ENCODE results near the gene TXLNG.

The TXLNG gene

DNA sequence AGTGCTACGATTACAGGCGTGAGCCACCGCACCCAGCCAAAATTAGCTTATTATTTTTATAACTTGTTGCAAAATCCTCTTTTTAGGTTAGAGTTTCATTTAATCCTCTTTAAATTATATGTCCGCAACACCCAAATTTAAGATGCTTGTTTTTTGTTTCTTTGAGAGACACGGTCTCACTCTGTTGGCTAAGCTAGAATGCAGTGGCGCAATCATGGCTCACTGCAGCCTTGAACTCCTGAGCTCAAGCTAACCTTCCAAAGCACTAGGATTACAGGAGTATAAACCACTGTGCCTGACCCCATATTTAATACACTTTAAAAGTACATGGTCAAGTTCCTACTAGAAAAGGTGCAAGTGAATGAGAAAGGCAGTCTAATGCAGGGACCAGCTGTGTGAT lies 81.7 kb downstream of the TXLNG start:
- no peak for DNase-seq
- no peak overlapping the region for H3K4me3 ChIP-seq (ENCODE audit: low read depth, low read length)
- no peaks in the 10 kb centered on the region for H3K36me3 ChIP-seq (replicated peaks)
- in situ Hi-C loops (cut with HindIII; ENCODE audit: low pct_ligation_motif_present, low sequenced_read_pairs) = no loop called here
- TF ChIP-seq, protein P1, sequence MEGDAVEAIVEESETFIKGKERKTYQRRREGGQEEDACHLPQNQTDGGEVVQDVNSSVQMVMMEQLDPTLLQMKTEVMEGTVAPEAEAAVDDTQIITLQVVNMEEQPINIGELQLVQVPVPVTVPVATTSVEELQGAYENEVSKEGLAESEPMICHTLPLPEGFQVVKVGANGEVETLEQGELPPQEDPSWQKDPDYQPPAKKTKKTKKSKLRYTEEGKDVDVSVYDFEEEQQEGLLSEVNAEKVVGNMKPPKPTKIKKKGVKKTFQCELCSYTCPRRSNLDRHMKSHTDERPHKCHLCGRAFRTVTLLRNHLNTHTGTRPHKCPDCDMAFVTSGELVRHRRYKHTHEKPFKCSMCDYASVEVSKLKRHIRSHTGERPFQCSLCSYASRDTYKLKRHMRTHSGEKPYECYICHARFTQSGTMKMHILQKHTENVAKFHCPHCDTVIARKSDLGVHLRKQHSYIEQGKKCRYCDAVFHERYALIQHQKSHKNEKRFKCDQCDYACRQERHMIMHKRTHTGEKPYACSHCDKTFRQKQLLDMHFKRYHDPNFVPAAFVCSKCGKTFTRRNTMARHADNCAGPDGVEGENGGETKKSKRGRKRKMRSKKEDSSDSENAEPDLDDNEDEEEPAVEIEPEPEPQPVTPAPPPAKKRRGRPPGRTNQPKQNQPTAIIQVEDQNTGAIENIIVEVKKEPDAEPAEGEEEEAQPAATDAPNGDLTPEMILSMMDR (IDR thresholded peaks at IDR 0.05; ENCODE audit: low read depth, low read length, missing control alignments) = no peak
- H3K27me3 ChIP-seq (replicated peaks) = no peaks in the 10 kb centered on the region
- H3K27ac ChIP-seq = no peak overlapping the region

- DNase-seq = no peak
- TF ChIP-seq, protein P1 (IDR thresholded peaks at IDR 0.05; ENCODE audit: low read depth, low read length, missing control alignments) = no peak
- no peaks in the 10 kb centered on the region for H3K27me3 ChIP-seq (replicated peaks)
- in situ Hi-C loops (cut with HindIII; ENCODE audit: low pct_ligation_motif_present, low sequenced_read_pairs) = no loop called here
- no peak overlapping the region for H3K27ac ChIP-seq
- peak overlapping the region; percentile 79 for H3K4me3 ChIP-seq (ENCODE audit: low read depth, low read length)
- H3K36me3 ChIP-seq (replicated peaks) = no peaks in the 10 kb centered on the region
Observed at GRCh38 chrX:16868920-16869319, 82.7 kb downstream of the TXLNG start.

DNA sequence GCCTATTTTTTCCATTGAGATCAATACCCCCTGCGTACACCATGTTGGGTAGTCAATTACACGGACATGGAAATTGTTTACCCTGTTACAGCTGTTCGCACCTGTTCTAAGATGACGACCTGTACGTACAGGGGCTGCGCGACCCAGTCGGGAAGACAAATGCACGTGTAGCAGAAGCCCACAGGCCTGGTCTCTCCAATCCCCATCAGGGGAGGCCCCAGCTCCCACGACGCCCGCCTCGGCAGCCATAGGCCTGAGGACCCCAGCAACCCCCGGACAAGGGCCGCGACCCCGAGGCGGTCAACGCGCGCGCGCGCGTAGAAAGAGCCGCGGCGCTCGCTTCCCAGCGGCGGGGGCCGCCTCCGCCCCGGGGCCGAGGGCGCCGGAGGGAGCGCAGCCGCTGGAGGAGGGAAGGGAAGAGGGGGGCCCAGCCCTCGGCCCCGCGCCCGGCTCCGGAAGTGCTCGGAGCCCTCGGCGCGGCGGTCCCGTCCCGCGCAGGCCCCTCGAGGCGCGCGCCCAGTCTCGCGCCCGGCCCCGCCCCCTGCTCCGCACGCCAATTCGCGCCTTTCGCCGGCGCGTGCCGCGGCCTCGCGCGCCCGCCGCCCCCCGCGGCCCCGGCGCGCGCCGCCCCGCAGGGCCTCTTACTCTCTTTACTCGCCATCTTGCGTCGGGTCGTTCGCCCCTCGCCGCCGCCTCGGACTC lies 83.3 kb downstream of the TXLNG start:
- in situ Hi-C loops (cut with HindIII; ENCODE audit: low pct_ligation_motif_present, low sequenced_read_pairs) = no loop called here
- DNase-seq = no peak
- Histone ChIP-seq H3K27me3 (replicated peaks) (peaks cover 3% of the 10 kb centered on the region), H3K36me3 (replicated peaks) (no peaks in the 10 kb centered on the region), H3K4me3 (ENCODE audit: low read depth, low read length) (peak overlapping the region; percentile 79), H3K27ac (peak overlapping the region; percentile 97)
- TF ChIP-seq, protein P1 (IDR thresholded peaks at IDR 0.05; ENCODE audit: low read depth, low read length, missing control alignments) = no peak

DNA sequence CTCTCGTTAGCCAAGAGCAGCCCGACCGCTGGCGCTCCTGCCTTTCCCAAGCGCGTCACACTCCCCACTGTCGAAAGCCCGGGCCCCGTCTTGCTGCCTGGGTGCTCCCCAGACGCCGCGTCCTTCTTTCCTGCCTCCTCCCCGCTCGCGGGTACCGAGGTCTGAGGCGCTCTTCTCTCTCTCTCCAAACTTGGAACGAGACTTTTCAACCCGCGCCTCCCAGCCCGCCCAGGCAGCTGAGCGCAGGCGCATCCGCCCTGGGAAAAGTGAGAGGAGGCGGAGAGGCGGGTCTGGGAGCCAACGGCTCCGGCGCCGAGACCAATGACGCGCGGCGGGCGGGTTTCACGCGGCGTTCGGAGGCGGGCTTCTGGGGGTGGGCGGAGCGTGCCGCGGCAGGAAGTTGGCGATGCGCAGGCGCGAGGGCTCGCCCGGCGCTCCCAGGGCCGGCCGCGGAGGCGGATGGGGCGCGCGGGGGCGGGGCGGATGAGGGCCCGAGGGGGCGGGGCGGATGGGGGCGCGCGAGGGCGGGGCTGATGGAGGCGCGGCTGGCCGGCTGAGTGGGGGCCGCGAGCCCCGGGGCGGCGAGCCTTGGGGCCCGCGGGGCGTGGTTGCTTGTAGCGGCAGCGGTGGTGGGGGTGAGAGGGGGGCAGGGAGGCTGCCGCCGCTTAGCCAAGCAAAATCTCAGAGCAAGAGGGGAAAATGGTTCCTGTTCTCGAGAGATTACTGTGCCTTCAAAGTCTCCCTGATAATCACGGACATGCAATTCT lies 84.0 kb downstream of the TXLNG start, which contains the start of gene RBBP7:
RBBP7 (minus strand) TSS at position 268 of the 767 bp plus-strand sequence. CDS start 309 bp downstream, outside the sequence.
- Histone ChIP-seq H3K27ac (peak within 1 kb of the TSS; percentile 97), H3K4me3 (ENCODE audit: low read depth, low read length) (peak within 1 kb of the TSS; percentile 79), H3K27me3 (replicated peaks) (peaks cover 7% of the 10 kb centered on the region), H3K36me3 (replicated peaks) (no peaks in the 10 kb centered on the region)
- TF ChIP-seq, protein P1 (IDR thresholded peaks at IDR 0.05; ENCODE audit: low read depth, low read length, missing control alignments) = no peak
- peak; percentile 86 for DNase-seq
- in situ Hi-C loops (cut with HindIII; ENCODE audit: low pct_ligation_motif_present, low sequenced_read_pairs) = no loop called here

- in situ Hi-C loops (cut with HindIII; ENCODE audit: low pct_ligation_motif_present, low sequenced_read_pairs) = no loop called here
- H3K27me3 ChIP-seq (replicated peaks) = peaks cover 7% of the 10 kb centered on the region
- no peaks in the 10 kb centered on the region for H3K36me3 ChIP-seq (replicated peaks)
- peak overlapping the region; percentile 49 for H3K4me3 ChIP-seq (ENCODE audit: low read depth, low read length)
- no peak for DNase-seq
- peak overlapping the region; percentile 61 for H3K27ac ChIP-seq
- TF ChIP-seq, protein P1 (IDR thresholded peaks at IDR 0.05; ENCODE audit: low read depth, low read length, missing control alignments) = no peak
Observed at GRCh38 chrX:16870862-16871815, 84.9 kb downstream of the TXLNG start.

Data from brain microvascular endothelial cell (primary cell).